ENCODE measurements around the gene TNIP3.

TNIP3 gene

DNA sequence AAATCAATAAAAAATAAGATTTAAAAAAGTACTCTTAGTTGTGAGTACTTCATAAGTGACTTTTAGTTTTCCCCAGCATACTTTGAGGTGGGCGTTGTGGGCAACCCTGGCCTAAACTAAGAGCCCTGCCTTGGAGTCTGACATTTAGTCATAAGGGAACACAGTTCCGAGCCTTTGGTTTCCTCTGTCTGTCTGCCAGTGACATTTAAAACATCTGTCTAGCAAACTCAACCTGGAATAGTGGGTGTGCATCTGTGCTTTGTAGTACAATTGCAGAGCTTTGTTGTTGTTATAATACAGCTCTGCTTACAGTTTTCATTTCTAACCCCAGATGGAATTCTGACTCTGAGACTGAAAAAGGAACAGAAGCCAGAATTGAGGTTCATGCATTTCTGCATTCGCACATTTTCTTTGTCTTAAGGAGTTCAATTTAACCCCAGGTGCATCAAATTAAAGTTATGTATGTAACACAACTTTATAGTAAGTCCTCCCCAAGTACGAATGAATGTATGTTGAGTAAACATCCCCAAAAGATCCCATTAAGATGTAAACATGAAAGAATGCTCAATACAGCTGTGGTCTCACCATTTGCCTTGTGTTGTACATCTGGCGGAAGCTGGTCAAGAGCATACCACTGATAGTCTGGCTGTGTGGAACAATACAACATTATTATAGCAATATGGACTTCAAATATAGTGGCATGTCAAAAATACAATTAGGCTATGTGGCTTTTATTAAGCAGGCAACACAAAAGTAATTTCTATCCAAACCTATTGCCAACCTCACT is 25.9 kb downstream of the TNIP3 start:
- DNase-seq = no peak

DNA sequence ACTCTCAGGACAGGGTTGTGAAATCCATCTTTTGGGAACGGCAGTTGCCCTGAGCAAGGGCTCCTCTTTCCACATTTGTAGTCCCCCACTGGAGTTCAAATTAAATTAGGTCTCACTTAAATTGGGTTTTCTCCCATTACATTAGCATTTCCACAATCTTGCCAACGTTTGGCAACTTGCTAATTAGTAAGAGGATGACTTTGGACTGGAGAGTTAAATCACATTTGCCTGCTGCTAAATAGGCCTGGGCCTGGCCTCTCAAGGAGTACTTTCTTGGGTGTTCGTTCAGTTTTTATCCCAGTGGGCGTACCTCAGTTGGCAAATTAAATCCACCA is 33.8 kb downstream of the TNIP3 start:
- DNase-seq = no peak

- no peak for DNase-seq
Measured at GRCh38 chr4:121129606-121130325, 34.4 kb downstream of the TNIP3 start.

- no peak for DNase-seq
Measured at GRCh38 chr4:121127100-121127499, 37.0 kb downstream of the TNIP3 start.

GRCh38 chr4:121126449-121127006 is 37.6 kb downstream of the TNIP3 start:
- DNase-seq = no peak

- no peak for DNase-seq
Measured at GRCh38 chr4:121125498-121125885, 38.6 kb downstream of the TNIP3 start.

DNA sequence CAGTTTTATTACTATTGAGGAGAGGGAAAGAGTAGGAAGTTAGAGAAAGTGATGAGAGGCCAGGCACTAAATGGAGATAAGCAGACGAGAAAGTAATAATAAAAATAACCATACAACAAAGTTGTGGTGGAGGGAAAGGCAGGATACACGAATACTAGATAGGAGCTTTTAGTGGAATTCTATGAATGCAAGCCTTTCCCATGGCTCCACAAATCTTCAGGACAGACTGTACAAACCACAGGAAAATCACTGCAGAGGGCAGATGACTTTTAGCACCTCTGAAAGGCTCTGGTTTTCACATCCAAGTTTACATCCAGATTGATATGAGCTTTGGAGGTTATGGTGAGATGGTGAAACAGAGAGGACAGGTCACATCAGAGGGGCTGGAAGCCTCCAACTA is 41.5 kb downstream of the TNIP3 start:
- DNase-seq = no peak

- DNase-seq = no peak
Measured at GRCh38 chr4:121119715-121120114, 44.4 kb downstream of the TNIP3 start.

DNA sequence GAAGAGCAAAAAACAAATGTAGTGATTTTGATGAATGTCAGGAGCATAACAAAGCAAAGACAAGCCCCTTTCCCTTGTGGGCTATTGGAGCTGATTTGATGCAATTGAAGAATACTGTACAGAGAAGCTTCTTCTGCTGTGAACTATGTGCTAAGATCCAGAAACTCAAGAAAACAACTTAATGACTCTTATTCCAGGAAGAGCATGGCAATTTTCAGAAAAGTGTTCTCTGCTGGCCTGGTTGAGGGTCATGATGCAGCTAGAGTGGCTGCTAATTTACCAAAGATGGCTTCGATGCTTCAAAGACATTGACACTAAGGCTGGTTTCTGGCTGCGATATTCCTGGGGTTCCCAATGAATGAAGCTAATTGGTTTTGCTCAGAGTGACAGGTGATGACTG is 45.8 kb downstream of the TNIP3 start:
- DNase-seq = no peak

DNA sequence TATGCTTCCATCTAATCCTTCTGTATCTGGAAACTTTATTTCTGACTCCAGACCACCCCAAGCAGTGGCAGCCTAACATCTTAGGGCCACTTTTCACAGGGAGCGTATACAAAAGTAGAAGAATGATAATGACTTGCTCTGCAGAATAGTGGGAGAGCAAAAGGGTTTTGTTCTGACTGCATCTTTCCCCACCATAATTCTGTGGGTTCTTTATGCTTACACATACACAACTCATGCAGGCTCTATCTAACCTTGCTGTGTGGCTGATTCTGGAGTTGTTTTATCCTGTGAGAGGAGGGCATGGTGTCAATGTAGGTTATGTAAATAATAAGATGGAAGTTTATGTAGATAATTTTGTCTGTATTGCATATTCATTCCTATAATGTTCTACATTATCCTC is 49.4 kb downstream of the TNIP3 start:
- DNase-seq = no peak

DNA sequence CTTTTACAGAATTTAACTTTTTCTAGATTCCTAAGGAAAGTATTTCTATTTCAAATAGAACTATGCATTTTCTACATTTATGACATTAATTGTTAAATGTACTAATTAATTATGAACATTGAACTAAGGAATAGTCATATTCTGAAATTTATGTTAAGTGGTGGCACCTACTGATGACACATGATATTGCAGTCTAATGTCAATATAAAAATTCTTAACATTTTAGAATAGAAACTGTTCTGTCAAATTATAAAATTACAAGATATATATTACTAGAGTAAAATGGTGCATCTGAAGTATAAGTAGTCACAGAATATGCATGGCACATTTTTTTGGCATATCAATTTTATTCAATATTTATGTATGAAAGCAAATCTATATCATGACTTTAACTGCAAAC is 51.6 kb downstream of the TNIP3 start:
- DNase-seq = no peak

- DNase-seq = peak; percentile 12
Measured at GRCh38 chr4:121108557-121108956, 55.6 kb downstream of the TNIP3 start.

DNA sequence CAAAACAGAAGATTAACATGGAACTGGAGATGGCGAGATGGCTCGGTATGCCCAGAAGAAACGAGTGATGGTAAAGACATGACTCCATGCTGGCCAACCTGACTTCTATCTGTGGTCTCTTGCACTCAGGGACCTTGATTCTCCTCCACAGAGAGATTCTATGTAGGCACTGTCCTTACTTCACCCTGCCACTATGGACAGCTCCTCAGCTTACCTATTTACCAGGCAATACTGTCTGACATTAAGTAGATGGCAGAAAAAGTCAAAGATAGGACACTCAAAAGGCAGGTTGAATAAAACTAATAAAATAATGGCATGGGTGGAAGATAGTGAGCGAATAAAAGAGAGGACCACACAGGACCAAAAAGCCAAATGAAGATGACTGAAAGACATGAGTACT is 56.6 kb downstream of the TNIP3 start:
- DNase-seq = no peak

DNA sequence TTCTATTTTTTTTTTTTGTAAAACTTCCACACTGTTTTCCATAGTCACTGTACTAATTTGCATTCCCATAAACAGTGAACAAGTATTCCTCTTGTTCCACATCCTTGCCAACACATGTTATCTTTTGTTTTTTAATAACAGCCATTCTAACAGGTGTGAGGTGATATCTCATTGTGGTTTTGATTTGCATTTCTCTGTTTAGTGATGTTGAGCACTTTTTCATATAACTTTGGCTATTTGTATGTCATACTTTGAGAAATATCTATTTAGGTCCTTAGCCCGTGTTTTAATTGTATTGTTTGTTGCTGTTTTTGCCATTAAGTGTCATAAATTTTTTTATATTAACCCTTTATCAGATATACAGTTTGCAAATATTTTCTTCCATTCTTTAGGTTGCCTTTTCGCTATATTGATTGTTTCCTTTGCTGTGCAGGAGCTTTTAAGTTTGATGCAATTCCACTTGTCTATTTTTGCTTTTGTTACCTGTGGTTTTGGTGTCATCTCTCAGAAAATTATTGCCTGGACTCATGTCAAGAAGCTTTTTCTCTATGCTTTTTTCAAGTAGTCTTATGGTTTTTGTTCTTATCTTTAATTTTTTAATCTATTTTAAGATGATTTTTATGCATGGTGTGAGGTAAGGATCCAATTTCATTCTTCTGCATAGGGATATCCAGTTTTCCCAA is 63.9 kb downstream of the TNIP3 start:
- no peak for DNase-seq

GRCh38 chr4:121098266-121098665 is 65.9 kb downstream of the TNIP3 start:
- no peak for DNase-seq

GRCh38 chr4:121096629-121097028 is 67.5 kb downstream of the TNIP3 start:
- DNase-seq = peak; percentile 4

DNA sequence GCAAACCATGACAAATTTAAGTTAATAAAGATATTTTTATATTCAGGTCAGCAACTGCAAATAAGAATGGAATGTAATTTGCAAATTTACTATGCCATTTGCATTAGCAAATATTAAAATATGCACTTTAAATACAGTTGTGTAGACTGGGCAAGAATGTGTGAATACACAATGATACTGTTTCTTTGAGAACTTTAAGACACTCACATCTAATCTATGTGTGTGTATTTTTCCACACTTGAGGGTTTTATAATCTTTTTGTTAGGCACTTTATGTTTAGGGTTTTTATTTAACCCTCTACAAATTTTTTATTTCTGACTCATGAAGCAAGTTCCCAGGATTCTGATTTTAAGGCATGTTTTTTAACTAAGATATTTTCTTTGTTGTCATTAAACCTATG is 67.9 kb downstream of the TNIP3 start:
- no peak for DNase-seq

- DNase-seq = no peak
Measured at GRCh38 chr4:121094297-121094966, 69.7 kb downstream of the TNIP3 start.

- DNase-seq = no peak
Measured at GRCh38 chr4:121093261-121093660, 70.9 kb downstream of the TNIP3 start.

DNA sequence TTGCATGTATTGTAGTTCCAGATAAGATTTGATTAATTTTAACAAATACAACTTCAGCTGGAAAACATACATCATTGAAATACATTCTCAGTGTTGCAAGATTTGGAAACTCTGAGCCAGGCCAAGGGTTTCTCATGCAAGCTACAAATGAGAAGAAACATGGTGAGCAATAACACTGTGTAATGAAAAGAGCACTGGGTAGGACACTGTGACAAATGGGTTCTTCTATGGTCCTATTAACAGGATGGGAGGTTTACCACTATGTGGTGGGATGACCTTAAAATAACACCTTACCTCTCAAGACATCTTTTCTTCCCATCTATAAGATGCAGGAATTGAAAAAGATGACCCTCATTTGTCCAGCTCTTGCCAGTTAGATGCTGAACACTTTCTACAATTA is 72.2 kb downstream of the TNIP3 start:
- no peak for DNase-seq

GRCh38 chr4:121088867-121089266 is 75.3 kb downstream of the TNIP3 start:
- no peak for DNase-seq

All from NCI-H1417 treated with DMSO at 0.1 percent for 48 hours (cell line).